ENCODE results near the gene CDH5. TPM values are rescaled to one million over a fixed set of nuclear protein-coding genes. Genes with fewer than 3 reads are reported as not detected.

Gene CDH5
- total RNA-seq, 2 donors from 2014 or later = not detected

DNA sequence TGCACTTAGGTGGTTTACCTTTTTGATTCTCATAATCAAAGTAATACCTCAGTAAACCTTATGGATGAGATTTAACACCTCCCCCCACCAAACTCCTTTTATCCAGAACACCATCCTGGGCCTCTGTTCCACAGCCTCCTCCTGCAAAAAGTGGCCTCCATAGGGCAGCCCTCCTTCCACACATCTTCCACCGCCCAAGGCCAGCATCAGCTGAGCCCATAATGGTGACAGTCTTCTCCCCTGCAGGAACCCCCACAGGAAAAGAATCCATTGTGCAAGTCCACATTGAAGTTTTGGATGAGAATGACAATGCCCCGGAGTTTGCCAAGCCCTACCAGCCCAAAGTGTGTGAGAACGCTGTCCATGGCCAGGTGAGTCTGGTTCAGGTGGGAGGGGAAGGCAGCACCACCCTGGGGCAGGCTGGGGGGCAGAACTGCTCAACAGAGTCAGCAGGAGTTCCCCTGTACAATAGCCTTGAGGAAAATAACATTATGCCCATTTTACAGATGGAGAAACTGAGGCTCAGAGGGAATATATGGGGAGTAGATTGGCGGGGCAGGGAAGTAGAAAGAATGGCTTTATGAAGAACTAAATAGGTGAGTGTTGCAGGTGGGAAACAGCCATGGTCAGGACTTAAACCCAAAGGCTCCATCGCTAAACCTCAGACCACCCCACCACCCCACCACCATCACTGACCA is 31.4 kb downstream of the CDH5 start:
- no peak for DNase-seq (ENCODE audit: low spot score in 2 of 2)
- no peak for ATAC-seq
- H3K27ac Mint-ChIP-seq = no peak overlapping the region
- no peaks in the 10 kb centered on the region for H3K36me3 Mint-ChIP-seq
- H3K9me3 Mint-ChIP-seq = no peaks in the 10 kb centered on the region

DNA sequence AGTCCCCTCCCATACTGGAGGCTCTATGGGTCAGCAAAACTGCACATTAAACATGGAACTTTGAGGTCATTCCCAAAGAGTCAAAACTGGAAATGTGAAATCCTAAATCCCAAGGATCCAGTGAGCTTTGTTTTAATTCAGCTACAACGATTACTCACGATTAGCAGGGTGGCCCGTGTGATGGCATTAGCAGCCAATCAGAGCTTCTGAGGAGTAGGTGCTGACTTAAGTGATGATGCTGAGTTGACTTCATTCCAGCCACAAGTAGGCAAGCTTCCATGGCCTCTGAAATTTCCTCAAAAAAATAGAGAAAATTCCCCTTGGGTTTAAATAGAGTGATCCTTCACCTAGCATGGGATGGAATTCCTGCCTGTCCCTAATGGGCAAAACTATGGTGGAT is 32.5 kb downstream of the CDH5 start:
- H3K9me3 Mint-ChIP-seq = no peaks in the 10 kb centered on the region
- no peaks in the 10 kb centered on the region for H3K36me3 Mint-ChIP-seq
- ATAC-seq (no peak), DNase-seq (ENCODE audit: low spot score in 2 of 2) (no peak)
- no peak overlapping the region for H3K27ac Mint-ChIP-seq

GRCh38 chr16:66399930-66400329 is 33.4 kb downstream of the CDH5 start:
- no peak for ATAC-seq
- no peak for DNase-seq (ENCODE audit: low spot score in 2 of 2)
- Mint-ChIP-seq H3K27ac (no peak overlapping the region), H3K9me3 (no peaks in the 10 kb centered on the region), H3K36me3 (no peaks in the 10 kb centered on the region)

DNA sequence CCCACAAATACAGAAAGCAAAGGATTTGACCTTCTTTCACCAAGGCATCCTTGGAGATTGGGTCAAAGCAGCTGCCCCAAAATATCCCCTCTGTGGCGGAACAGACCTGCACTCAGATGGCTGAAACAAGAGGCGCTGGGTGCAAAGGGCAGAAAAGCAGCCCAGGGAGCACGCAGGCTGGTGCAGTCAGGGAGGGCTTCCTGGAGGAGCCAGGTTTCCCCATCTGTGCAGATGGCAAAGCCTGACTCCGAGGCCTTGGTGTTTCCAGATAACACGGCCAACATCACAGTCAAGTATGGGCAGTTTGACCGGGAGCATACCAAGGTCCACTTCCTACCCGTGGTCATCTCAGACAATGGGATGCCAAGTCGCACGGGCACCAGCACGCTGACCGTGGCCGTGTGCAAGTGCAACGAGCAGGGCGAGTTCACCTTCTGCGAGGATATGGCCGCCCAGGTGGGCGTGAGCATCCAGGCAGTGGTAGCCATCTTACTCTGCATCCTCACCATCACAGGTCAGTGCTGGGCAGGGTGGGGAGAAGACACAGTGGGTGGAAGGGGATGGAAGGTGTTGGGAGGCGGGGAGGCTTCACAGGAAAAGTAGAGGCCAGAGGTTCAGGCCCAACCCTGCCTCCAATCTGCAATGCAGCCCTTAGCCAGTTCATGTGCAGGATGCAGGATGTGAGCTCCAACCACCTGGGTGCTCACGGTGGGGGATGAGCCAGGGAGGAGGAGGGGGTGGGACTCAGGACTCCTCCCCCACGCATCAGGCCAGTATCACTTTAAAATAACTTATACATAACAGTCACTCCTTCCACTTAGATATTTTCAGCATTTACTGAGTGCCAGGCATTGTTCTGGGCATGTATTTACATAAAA is 34.3 kb downstream of the CDH5 start:
- H3K9me3 Mint-ChIP-seq = no peaks in the 10 kb centered on the region
- no peak overlapping the region for H3K27ac Mint-ChIP-seq
- H3K36me3 Mint-ChIP-seq = no peaks in the 10 kb centered on the region
- no peak for DNase-seq (ENCODE audit: low spot score in 2 of 2)
- ATAC-seq = no peak

GRCh38 chr16:66401610-66402009 is 35.1 kb downstream of the CDH5 start:
- H3K36me3 Mint-ChIP-seq = no peaks in the 10 kb centered on the region
- no peaks in the 10 kb centered on the region for H3K9me3 Mint-ChIP-seq
- no peak overlapping the region for H3K27ac Mint-ChIP-seq

GRCh38 chr16:66402166-66402565 is 35.7 kb downstream of the CDH5 start:
- Mint-ChIP-seq H3K9me3 (no peaks in the 10 kb centered on the region), H3K36me3 (no peaks in the 10 kb centered on the region), H3K27ac (no peak overlapping the region)
- ATAC-seq = no peak
- DNase-seq (ENCODE audit: low spot score in 2 of 2) = no peak

More at GRCh38 chr16:66401610-66402009, 35.1 kb downstream of the CDH5 start:
- DNase-seq (ENCODE audit: low spot score in 2 of 2) = no peak
- no peak for ATAC-seq

- no peaks in the 10 kb centered on the region for H3K36me3 Mint-ChIP-seq
Observed at GRCh38 chr16:66402591-66403230, 36.2 kb downstream of the CDH5 start.

DNA sequence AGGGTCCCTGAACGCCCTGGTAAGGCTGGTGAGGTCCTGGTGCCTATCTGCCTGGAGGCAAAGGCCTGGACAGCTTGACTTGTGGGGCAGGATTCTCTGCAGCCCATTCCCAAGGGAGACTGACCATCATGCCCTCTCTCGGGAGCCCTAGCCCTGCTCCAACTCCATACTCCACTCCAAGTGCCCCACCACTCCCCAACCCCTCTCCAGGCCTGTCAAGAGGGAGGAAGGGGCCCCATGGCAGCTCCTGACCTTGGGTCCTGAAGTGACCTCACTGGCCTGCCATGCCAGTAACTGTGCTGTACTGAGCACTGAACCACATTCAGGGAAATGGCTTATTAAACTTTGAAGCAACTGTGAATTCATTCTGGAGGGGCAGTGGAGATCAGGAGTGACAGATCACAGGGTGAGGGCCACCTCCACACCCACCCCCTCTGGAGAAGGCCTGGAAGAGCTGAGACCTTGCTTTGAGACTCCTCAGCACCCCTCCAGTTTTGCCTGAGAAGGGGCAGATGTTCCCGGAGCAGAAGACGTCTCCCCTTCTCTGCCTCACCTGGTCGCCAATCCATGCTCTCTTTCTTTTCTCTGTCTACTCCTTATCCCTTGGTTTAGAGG is 37.1 kb downstream of the CDH5 start:
- ATAC-seq (no peak), DNase-seq (ENCODE audit: low spot score in 2 of 2) (no peak)
- no peaks in the 10 kb centered on the region for H3K36me3 Mint-ChIP-seq
- H3K27ac Mint-ChIP-seq = no peak overlapping the region
- H3K9me3 Mint-ChIP-seq = no peaks in the 10 kb centered on the region

More at GRCh38 chr16:66402591-66403230, 36.2 kb downstream of the CDH5 start:
- no peaks in the 10 kb centered on the region for H3K9me3 Mint-ChIP-seq
- DNase-seq (ENCODE audit: low spot score in 2 of 2) (no peak), ATAC-seq (no peak)
- H3K27ac Mint-ChIP-seq = no peak overlapping the region

DNA sequence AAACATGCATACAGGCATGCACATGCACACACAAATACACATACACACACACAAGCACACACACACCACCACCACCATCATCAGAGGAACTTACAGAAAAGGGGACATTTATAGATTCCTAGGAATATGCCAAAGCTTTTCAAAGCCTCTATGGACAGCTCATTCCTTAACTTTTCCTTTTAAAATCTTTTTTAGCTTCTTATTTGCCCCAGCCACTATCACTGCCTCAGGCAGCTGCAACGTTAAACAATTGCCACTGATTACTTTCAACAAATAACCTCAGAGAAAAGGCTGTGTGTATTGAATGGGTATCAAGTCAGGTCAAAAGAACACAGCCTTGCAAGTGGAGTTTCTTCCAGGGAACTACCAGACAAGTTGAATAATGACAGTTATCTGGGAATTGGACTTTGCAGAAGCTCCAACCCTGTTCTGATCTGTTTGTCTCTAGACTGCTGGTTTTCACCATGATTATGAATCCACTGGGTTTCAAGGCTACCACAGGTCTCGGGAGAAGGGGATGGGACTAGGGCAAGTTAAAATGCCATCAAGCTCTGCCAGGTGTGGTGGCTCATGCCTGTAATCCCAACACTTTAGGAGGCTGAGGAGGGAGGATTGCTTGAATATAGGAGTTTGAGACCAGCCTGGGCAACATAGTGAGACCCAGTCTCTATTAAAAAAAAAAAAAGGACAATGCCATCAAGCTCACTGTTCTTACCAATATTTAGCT is 38.7 kb downstream of the CDH5 start:
- Mint-ChIP-seq H3K27ac (no peak overlapping the region), H3K9me3 (no peaks in the 10 kb centered on the region), H3K36me3 (peaks cover 0 to 5% of the 10 kb centered on the region in 2 donors)
- DNase-seq (ENCODE audit: low spot score in 2 of 2) (no peak), ATAC-seq (no peak)

DNA sequence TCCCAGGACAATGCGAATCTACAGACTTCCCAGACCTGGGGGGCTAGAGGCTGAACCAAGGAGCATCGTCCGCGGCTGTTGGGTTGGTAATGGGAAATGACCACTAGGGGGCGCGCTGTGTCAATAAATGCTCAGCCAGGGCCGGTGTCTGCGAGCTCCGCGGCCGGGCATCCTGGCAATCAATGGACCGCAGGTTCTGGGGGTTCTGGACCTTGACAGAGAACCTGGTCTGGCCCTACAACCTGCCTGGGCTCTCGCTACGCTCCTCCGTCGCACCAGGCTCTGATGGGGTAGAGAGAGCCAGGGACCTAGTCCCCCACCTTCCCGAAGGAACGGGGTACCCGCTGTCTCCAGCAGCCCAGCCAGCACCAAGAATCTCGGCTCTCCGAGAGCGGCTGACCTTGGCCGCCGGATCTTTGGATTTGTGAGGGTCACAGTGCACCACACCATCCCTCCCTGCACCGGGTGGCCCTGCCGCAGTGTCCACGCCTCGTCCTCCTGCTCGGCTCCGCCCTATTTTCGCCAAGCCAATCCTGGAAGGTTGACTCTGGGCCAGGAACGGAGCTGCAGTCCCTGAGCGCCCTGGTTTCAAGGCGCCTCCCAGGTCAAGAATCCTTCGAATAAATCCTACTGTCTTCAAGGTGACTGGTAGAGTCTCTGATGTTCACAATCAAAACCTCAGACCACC is 40.2 kb downstream of the CDH5 start:
- peak; percentile 83 to 88 for ATAC-seq
- peak overlapping the region in 1 of 2 donors; percentile 82 for H3K27ac Mint-ChIP-seq
- peaks cover 0 to 3% of the 10 kb centered on the region in 2 donors for H3K9me3 Mint-ChIP-seq
- H3K36me3 Mint-ChIP-seq = peaks cover 6 to 13% of the 10 kb centered on the region in 2 donors
- DNase-seq (ENCODE audit: low spot score in 2 of 2) = peak; percentile 81 to 94

DNA sequence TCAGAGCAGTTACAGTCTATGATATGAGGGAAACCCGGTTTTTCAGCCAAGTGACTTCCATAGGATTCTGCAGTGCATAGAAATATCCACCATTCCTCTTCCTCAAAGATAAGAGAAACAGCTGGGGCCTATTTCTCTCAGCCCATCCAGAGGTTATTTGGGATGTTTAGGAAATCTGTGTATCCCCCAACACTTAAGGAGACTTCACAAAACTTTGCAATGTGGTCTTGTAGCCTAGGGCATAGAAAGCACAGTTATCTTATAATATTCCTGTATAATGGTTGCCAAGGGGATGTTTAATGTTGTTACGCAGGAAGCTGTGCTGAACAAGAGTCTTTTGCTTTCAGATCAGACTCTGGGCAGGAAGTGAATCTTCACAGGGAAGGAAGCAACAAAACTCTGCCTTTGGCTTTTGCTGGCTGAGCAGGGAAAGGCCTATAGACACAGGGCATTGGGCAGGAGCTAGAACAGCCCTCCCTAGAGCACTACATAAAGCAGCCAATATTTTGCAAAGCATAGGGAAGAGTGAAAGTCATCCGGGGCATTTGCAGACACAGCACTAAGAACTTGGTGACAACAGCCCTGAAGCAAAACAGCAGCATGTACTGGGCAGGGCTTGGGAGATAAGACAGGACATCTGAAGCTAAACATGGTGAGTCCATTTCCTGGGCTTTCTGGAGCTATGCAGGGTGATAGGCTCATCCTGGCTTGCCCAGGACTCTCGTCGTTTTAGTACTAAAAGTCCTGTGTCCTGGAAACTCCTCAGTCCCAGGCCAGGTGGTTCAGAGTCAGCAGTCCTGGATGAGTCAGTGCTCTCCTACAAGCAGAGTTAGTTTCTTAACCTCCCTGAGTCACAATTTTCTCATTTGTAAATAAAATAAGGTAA is 41.9 kb downstream of the CDH5 start:
- Mint-ChIP-seq H3K27ac (peak overlapping the region; percentile 74 to 99), H3K36me3 (peaks cover 6 to 13% of the 10 kb centered on the region in 2 donors), H3K9me3 (peaks cover 0 to 3% of the 10 kb centered on the region in 2 donors)
- ATAC-seq (peak; percentile 62 to 78), DNase-seq (ENCODE audit: low spot score in 2 of 2) (peak in 1 of 2 donors; percentile 26)

GRCh38 chr16:66409156-66409555 is 42.7 kb downstream of the CDH5 start:
- Mint-ChIP-seq H3K27ac (peak overlapping the region in 1 of 2 donors; percentile 99), H3K36me3 (peaks cover 6 to 13% of the 10 kb centered on the region in 2 donors), H3K9me3 (peaks cover 3 to 4% of the 10 kb centered on the region in 2 donors)
- no peak for DNase-seq (ENCODE audit: low spot score in 2 of 2)
- ATAC-seq = no peak

DNA sequence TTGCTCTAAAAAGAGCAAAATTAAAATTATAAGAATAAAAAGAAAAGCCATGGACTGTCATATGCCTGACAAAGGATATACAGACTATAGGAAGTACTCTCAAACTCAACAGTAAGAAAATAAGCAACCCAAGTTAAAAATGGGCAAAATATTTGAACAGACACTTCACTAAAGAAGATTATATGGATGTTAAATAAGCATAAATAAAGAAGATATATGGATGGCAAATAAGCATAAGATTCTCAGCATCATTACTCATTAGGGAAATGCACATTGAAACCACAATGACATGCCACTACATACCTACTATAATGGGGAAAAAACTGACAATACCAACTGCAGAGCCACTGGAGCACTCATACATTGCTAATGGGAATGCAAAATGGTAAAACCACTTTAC is 45.7 kb downstream of the CDH5 start:
- Mint-ChIP-seq H3K27ac (no peak overlapping the region), H3K36me3 (peaks cover 6 to 13% of the 10 kb centered on the region in 2 donors), H3K9me3 (peaks cover 3 to 8% of the 10 kb centered on the region in 2 donors)
- ATAC-seq (no peak), DNase-seq (ENCODE audit: low spot score in 2 of 2) (no peak)

- H3K27ac Mint-ChIP-seq = no peak overlapping the region
- peaks cover 6 to 9% of the 10 kb centered on the region in 2 donors for H3K36me3 Mint-ChIP-seq
- H3K9me3 Mint-ChIP-seq = peaks cover 3 to 8% of the 10 kb centered on the region in 2 donors
- ATAC-seq (no peak), DNase-seq (ENCODE audit: low spot score in 2 of 2) (no peak)
Observed at GRCh38 chr16:66414891-66415290, 48.4 kb downstream of the CDH5 start.

GRCh38 chr16:66416136-66416535 is 49.6 kb downstream of the CDH5 start:
- H3K27ac Mint-ChIP-seq = peak overlapping the region in 1 of 2 donors; percentile 11
- peaks cover 4 to 5% of the 10 kb centered on the region in 2 donors for H3K36me3 Mint-ChIP-seq
- peaks cover 1 to 8% of the 10 kb centered on the region in 2 donors for H3K9me3 Mint-ChIP-seq
- DNase-seq (ENCODE audit: low spot score in 2 of 2) (no peak), ATAC-seq (no peak)
